ENCODE results near the gene C1QL4.
A peak's percentile ranks its signal among the peaks of the same experiment; 100 is the strongest.
"Not testable (repeated sequence)": the region's sequence is repeated elsewhere in the genome, so short reads cannot be mapped to it uniquely, and the experiment has no call there.

Gene C1QL4

DNA sequence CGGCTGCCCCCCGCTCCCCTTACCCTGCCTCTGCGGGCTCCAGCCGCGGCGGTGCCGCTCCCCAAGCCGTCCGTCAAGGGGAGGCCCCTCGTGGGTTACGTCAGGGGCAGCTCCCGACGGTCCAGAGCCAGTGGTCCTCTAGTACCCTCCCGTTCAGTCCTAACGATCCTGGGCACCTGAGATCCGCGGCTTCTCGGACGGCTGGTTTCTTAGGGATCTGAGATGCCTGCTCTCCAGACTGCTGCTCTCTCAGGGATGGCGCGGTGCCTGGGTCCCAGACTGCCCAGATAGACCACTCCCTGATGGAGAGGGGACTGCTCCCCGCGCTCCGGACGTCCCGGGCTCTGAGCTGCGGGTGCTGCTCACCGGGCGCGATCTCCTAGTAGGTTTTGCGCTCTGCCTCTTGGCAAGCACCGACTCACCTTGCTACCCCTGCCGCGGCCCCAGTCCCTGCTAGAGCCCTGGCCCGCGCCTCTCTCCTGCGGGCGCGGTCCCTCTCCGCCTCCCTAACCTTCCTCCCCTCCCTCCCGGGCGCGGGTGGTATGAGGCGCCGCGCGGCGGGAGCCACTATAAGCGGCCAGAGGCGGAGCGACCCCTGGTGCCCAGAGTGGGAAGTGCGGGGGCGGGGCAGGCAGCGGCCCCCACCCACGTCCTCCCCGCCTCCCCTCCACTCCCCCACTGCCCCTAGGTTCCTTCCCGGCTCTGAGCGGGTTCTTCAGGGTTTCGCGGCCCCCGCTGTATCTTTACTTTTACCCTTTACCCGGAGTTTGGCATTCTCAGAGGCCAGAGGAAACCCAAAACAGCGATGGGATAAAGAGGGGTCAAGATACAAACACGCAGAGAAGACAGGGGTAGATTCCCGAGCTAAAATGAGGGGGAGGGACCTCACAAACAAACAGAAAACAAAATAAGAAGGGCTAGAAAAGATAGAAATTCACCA lies at the start of gene C1QL4:
Gene C1QL4 (minus strand): TSS at position 544 of the 940 bp plus-strand sequence. CDS start 711 bp downstream, outside the sequence.
- DNase-seq = peak; percentile 87

DNA sequence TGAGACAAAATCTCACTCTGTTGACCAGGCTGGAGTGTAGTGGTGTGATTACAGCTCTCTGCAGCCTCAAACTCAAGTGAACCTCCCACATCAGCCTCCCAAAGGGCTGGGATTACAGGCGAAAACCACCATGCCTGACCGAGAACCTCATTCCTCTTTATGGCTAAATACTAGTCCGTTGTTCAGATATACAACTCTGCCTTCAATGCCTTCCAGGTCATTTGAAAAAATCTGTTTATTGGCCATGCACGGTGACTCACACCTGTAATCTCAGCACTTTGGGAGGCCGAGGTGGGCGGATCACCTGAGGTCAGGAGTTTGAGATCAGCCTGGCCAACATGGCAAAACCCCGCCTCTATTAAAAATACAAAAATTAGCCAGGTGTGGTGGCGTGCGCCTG lies 43.2 kb upstream of the C1QL4 start:
- not testable (repeated sequence) for DNase-seq

DNA sequence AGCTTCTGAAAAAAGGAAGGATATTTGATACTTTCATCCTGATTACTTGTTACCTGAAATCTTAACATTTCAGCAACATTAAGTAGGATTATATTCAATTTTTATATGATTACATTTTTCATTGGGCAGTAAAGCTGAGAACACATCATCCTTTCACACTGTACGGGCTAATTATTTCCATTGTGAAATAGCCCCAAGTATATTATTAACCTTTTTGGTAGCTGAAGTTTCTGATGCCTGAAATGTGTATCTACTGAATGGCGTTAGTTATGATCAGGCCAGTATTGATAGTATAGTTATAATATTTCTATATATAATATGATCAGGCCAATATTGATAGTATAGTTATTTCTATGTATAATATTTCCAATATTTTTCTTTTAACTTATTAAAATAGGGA lies 40.4 kb upstream of the C1QL4 start:
- DNase-seq = no peak

DNA sequence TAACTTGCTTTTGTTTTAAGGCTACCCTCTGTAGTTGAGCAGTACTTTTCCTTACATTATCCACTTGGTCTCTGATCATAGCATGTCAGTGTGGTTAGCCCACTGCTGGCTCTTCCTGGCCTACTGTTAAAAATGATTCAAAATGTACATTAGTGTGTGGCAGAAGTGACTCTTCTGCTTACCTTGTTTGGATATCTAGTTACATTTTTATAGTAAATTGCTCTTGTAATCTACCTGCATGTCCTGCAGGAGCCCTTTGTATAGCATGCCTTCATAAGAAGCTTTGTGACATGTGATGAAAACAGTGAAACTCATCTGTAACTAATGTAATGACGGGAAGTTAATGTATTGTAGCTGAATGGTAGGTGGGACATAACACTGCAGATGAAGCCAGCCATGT lies 38.4 kb upstream of the C1QL4 start:
- peak; percentile 47 for DNase-seq

DNA sequence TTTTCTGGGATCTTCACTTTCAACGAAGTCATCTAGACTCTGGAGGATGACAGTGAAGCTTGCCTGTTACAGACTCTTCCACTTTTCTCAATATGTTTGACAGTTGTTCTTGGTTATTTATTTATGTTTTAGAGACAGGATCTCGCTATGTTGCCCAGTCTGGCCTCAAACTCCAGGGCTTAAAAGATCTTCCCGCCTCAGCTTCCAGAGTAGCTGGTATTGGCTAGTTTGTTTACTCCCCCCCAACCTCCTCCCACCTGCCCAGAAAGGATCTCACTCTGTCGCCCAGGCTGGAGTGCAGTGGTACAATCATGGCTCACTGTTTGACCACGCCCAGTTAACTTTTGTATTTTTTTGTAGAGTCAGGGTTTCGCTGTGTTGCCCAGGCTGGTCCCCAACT lies 33.6 kb upstream of the C1QL4 start:
- DNase-seq = no peak

DNA sequence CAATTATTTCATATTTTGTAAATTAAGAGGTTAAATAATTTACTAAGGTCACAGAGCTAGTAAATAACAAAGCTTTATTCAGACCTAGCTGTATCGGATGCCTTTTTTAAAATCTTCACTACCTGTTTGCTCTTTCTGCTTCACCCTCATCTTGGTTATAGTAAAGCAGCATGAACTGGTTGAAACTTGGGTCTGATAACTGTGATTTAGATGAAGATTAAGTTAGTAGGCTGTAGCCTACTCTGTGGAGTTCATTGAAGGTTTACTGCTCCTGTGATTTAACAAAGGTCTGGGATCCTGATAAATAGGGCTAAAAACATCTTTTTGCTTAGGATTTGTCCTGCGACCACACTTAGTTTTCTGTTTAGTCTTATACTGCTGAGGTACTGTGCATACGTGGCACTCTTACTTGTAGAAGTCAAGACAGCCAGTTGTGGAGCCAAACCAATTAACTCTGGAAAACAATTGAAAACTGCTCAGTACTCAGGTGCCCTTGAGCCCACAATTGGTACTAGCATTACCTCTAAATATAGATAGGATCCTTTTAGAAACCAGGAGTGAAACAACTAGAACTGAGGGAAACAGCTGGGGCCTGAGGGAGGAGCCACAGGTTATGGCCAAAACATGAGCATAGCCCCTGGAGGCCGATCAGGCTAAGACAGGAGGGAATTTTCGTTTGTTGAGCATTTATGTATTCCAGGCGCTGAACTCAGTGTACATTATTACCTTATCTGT lies 32.6 kb upstream of the C1QL4 start:
- DNase-seq = no peak

DNA sequence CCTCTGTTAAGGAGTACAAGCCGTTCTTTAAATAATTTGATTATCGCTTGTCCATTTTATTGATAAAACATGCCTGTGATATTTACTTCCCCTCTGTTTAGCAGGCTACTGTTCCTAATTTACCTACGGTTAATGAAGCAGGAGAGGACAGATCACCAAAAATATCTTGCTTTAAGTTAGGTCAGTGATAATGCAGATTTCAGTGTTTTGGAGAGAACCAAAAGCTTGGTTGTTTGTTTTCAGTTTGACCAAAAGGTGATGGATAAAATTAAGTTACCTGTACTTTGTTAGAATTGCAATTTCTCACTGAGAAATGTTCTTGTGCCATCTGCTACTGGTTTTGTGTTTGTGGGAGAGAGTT lies 31.2 kb upstream of the C1QL4 start:
- DNase-seq = no peak

DNA sequence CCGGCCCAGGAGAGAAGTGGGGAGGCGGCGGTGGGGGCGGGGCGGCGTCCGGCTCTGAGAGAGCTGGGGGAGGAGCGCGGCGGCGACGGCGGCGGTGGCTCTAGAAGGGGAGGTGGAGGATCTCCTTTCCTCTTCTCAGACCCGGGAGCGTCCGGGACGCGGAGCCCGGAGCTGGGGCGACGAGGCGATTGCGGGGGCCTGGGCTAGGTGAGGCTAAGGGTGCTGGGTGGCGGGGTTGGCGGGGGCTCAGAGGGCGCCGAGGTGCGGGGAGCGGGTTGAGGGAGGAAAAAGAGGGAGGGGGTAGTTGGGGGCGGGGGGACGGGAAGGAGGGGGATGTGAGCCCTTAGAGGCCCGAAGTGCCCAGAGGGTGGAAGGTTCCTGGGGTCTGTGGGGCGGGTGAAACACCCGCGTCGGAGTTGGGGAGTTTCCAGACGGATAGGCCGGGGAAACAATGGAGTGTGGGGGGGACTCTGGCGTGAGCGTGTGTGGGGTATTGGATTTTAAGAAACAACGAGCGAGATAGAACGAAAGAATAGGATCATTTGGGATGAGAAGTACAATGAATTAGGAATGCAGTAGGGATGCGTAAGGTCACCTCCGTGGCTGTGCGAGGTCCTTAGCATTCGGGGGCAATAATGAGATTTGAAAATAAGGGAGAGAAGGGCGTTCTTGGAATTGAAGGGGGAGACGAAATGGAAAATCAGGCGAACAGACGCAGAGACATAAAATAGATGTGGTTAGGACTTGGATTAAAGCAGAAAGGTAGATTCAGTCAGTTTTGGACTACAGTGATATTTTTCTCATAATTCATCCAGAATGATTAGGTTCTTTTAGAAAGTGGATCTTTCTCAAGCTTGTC lies 30.6 kb upstream of the C1QL4 start, which contains the start of gene SPATS2:
Gene SPATS2 (plus strand): TSS at position 82 of the 859 bp plus-strand sequence. CDS start 93,551 bp downstream, outside the sequence.
- DNase-seq = no peak

DNA sequence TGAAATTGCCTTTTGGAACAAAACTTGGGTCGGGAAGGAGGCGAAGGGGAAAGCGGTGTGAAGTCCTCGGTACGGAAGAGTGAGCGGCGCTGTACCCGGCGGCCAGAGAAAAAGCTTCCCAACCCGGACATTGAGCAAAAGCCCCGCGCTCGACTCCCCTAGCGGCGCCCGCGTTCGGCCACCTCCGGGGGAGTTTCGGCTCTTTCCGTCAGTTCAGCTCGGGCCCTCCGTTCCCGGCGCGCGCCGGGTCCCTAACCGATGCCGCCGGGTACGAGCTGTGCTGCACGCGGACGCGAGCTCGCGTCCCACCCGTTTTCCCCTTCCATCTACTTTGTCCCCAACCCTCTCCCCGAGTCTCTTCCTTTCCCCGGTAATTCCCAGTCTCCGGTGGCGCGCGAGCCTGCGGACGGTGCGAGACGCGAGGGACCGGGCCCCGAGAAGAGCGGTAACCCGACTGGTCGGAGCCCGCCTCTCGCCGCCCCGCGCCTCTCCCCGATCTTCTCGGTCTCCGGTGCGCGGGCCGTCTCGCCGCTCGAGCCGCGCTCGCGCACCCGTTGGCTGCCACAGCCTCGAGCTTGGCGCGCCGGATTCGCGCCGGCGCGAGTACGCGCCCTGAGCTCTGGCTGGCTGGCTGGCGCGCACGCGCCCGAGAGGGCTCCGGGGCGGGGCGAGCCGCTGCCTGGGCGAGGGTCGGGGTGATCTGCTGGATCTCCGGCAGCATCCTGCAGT lies 29.8 kb upstream of the C1QL4 start:
- peak; percentile 96 for DNase-seq

DNA sequence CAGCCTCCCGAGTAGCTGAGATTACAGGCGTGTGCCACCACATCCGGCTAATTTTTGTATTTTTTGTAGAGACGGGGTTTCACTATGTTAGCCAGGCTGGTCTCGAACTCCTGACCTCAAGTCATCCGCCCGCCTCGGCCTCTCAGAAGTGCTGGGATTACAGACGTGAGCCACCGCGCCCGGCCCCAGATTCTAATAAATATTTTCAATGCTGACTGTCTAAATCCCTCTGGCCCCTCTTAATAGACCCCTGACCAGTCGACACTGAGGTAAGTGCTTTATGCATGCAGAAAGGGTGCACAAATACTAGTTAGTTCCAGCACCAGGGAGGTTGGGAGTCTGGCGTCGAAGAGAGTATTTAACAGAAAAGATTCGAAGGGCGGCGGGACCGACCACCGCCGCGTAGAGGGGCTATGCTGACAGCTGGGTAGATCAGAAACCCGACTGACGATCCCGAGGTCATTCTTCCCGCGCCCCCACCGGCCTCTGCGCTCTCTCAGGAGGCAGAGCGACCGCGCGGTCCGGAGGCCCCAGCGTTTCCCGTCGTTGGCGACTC lies 29.2 kb upstream of the C1QL4 start:
- DNase-seq = no peak

DNA sequence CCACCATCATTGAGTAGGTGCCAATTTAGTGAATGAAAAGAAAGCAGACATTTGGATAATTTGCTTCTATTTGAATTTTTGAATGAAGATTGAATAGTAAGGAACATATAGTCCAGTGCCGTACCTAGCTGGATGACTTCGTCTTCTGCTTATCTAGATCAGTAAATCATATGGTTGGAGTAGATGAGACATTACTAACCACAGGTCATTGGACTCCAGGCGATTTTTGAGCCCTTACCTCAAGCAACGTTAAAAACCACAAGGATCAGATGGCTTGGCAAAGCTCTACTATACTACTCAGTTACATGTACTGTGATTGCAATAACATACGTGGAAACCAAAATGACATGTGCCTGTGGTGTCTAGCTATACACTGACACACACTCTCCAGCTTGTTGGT lies 28.6 kb upstream of the C1QL4 start:
- no peak for DNase-seq

DNA sequence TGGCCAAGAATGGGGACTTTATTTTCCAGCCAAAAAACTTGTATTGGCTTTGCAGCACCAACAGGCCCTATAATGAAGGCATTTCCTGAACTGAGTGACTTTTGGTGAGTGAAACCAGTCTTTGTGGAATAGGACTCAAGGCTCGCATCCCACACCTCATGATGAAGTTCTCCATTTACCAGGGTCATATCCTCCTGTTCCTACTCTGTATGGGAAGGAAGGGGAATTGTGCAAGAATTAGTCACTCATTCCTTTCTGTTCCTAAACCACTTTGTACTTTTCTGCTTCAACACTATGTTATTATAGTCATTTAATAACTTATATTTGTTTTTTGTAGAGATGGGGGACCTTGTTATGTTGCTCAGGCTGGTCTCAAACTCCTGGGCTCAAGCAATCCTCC lies 28.0 kb upstream of the C1QL4 start:
- no peak for DNase-seq

DNA sequence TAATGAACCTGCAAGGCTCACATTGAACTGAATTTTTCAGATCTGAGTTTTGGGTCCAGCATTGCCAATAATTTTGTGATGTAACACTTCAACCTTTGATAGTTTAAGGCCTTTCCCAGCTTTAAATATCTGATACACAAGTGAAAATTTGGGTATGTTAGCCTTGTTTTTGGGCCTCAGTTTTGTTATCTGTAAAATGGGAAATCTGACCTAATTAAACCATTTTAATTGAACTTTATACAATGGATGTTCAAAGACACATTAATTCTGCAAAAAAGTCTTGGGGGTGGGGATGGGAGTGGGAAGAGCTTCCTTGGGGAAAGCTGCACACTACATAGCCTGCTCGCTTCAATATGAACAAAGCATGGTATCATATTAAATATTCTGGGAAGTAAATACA lies 25.1 kb upstream of the C1QL4 start:
- no peak for DNase-seq

DNA sequence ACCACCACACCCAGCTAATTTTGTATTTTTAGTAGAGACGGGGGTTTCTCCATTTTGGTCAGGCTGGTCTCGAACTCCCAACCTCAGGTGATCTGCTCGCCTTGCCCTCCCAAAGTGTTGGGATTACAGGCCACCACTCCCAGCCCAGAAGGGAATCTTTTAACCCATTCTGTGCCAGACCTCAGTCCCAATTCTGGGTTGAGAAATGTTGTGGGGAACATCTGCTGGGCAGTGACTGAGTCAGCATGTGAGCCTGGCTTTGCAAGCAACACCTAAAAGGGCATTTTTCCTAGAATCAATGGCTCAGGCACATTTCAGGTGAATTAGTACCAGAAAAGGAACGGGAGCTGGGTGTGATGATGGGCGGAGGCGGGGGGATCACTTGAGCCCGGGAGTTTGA lies 22.7 kb upstream of the C1QL4 start:
- DNase-seq = no peak

DNA sequence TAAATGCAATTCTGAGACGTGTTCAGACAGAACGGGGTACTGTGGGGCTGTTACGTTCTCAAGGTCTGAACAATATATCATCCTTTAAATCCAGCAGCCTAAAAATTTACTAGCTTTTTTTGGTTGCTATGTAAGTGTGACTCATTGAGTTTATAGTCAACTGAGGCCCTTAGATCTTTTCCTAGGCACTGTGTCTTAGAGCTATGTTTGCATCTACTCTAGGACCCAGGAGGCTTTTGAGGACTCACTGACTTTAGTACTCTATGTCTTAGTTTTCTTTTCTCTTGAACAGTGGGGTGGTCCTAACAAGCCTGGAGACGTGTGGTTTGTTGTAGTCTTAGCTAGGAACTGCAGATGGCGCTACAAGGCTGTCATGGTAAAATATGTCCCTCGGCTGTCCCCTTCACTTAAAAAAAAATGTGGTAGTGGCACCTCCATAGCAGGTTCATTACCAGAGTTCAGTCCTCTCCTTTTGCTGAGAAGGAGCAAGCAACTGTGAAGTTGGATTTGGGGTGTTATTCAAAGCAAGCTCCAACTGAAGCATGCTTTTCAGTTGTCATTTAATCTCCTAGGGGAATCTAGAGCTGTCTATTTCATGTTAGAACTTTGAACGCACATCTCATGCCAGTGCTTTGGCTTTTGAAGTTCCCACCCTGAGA lies 21.6 kb upstream of the C1QL4 start:
- peak; percentile 68 for DNase-seq

DNA sequence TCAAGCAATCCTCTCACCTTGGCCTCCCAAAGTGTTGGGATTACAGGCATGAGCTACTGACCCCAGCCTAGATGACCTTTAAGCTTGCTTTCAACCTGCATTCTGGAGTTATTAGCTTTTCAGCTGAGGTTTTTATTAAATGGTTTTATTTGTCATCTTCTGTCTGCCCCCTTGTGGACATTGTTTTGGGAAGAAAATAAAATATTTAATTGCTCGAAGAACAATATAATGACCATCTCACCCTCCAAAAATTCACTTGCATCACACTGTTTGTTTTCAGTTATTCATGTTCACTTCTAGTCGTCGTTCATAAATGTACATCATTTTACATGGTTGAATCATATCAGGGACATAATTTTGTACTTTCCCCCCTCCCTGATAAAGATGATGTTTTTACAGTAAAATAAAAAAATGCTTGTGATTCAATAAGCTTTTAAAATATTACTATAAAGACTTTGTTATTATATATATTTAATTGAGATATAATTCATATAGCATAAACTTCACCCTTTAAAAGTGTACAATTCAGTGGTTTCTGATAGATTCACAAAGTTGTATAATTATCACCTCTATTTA lies 20.2 kb upstream of the C1QL4 start:
- no peak for DNase-seq

DNA sequence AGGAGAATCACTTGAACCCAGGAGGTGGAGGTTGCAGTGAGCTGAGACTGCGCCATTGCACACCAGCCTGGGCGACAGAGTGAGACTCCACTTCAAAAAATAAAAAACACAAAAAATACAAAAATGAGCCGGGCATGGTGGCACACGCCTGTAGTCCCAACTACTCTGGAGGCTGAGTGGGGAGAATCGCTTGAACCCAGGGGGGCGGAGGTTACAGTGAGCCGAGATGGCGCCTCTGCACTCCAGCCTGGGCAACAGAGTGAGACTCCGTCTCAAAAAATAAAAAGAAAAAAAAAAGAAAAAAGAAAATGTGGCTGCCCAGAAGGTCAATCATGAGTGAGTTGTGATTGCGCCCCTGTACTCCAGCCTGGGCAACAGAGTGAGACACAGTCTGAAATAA lies 18.9 kb upstream of the C1QL4 start:
- no peak for DNase-seq

DNA sequence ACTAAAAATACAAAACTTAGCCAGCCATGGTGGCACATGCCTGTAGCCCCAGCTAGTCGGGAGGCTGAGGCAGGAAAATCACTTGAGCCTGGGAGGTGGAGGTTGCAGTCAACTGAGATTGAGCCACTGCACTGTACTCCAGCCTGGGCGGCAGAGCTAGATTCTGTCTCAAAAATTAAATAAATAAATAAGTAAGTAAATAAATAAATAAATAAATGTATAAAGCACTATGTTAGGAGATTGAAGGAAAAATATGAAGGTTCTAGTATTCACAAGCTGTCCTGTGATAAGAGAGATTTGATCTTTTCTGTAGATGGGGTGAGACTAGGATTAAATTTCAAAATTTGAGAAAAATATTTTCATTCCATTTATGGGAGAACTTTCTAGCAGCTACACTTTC lies 15.4 kb upstream of the C1QL4 start:
- DNase-seq = no peak

DNA sequence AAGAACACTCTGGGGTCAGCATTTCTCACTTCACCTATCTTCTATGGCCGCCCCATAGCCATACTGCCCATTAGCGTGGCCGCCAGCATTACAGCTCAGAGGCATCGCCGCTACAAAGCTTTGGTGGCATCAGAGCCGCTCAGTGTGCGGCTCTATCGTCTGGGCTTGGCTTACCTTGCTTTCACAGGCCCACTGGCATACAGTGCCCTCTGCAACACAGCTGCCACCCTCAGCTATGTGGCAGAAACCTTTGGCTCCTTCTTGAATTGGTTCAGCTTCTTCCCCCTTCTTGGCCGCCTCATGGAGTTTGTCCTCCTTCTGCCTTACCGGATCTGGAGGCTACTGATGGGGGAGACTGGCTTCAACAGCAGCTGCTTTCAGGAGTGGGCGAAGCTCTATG lies 12.3 kb upstream of the C1QL4 start:
- DNase-seq = no peak

DNA sequence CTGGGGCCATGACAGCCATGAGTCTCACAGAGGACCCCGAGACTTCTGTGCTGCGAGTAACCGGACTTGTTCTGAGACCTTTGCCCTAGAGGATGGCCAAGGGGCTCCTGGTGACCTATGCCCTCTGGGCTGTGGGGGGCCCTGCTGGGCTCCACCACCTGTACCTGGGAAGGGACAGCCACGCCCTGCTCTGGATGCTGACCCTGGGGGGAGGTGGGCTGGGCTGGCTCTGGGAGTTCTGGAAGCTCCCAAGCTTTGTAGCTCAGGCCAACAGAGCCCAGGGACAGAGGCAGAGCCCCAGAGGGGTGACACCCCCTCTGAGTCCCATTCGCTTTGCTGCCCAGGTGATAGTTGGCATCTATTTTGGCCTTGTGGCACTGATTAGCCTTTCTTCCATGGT lies 11.8 kb upstream of the C1QL4 start:
- DNase-seq = no peak

Data from activated CD4-positive, alpha-beta T cell treated with anti-CD3 and anti-CD28 coated beads, Interleukin-2, amount 50 U/mL, for 16 hours (primary cell).